IMR-90 (cell line): ENCODE measurements around the gene HMCN1. TPM values are rescaled to one million over a fixed set of nuclear protein-coding genes. Genes with fewer than 3 reads are reported as not detected.

ENCODE experiments used
- ATAC-seq: fragments of 200-7000 bp; cut with Tn5 transposase; 2 replicates; pipeline ENCODE4 v1.9.1; 2020; ENCODE audit warnings: low read depth, mild to moderate bottlenecking, moderate library complexity
- BruUV-seq: library from RNA; stranded (reverse); fragments of 400-500 nt; replicated peaks from 2 replicates; lab custom pipeline; 2021; lab: Mats Ljungman, UMichigan
- CTCF ChIA-PET: fragments of 300-600 bp; formaldehyde crosslinking; extraction: SDS; loops from one replicate; lab custom pipeline; 2021; ENCODE audit warnings: antibody characterized with exemption; lab: Yijun Ruan, JAX
- POLR2A ChIA-PET: fragments of 300-600 bp; sonication (Branson Sonifier 250); formaldehyde crosslinking; loops from one replicate; lab custom pipeline; 2022; ENCODE audit warnings: antibody characterized with exemption; ENCODE audit not compliant: unreplicated experiment; lab: Charles Lee
- DNase-seq: peaks from one replicate; pipeline ENCODE4 v3.0.0; 2013
- H2AFZ ChIP-seq: replicated peaks from 2 replicates; pipeline ENCODE3; 2013; ENCODE audit warnings: low read length, mild to moderate bottlenecking; ENCODE audit not compliant: poor library complexity
- H2AK5ac ChIP-seq: 2 replicates; pipeline ENCODE4 v1.6.1; 2013; ENCODE audit warnings: low read depth, low read length, inconsistent platforms
- H2AK9ac ChIP-seq: replicated peaks from 2 replicates; pipeline ENCODE3; 2013; ENCODE audit warnings: mild to moderate bottlenecking, low read depth, low read length, moderate library complexity; ENCODE audit not compliant: poor library complexity
- H2BK120ac ChIP-seq: 2 replicates; pipeline ENCODE4 v1.6.1; 2013; ENCODE audit warnings: low read depth, low read length, inconsistent platforms
- H2BK15ac ChIP-seq: 3 replicates; pipeline ENCODE4 v1.6.1; 2013; ENCODE audit warnings: low read depth, low read length, inconsistent platforms
- H2BK20ac ChIP-seq: 2 replicates; pipeline ENCODE4 v1.6.1; 2013; ENCODE audit warnings: low read depth, mild to moderate bottlenecking, inconsistent platforms, low read length, moderate library complexity
- H2BK5ac ChIP-seq: 2 replicates; pipeline ENCODE4 v1.6.1; 2013; ENCODE audit warnings: mild to moderate bottlenecking, low read depth, low read length, inconsistent platforms; ENCODE audit not compliant: poor library complexity, severe bottlenecking
- H3K14ac ChIP-seq: replicated peaks from 2 replicates; pipeline ENCODE4 v1.6.1; 2013; ENCODE audit warnings: low read depth, low read length, inconsistent platforms
- H3K18ac ChIP-seq: 2 replicates; pipeline ENCODE4 v1.6.1; 2013; ENCODE audit warnings: low read depth, low read length, control low read depth
- H3K23ac ChIP-seq: 2 replicates; pipeline ENCODE4 v1.6.1; 2013; ENCODE audit warnings: low read depth, low read length, inconsistent platforms
- H3K27ac ChIP-seq: 2 replicates; pipeline ENCODE4 v1.5.1; 2013; ENCODE audit warnings: mild to moderate bottlenecking, control low read depth, low read length; ENCODE audit not compliant: insufficient read depth
- H3K27me3 ChIP-seq: 2 replicates; pipeline ENCODE4 v1.6.1; 2013; ENCODE audit warnings: low read length; ENCODE audit not compliant: control insufficient read depth, insufficient read depth
- H3K36me3 ChIP-seq: 2 replicates; pipeline ENCODE4 v1.6.1; 2013; ENCODE audit warnings: low read length, mixed read lengths; ENCODE audit not compliant: control insufficient read depth, insufficient read depth
- H3K4ac ChIP-seq: 2 replicates; pipeline ENCODE4 v1.6.1; 2013; ENCODE audit warnings: low read depth, low read length, inconsistent platforms
- H3K4me1 ChIP-seq: 2 replicates; pipeline ENCODE4 v1.6.1; 2013; ENCODE audit warnings: low read length, mixed read lengths; ENCODE audit not compliant: control insufficient read depth, insufficient read depth
- H3K4me2 ChIP-seq: 2 replicates; pipeline ENCODE4 v1.6.1; 2013; ENCODE audit warnings: low read depth, mild to moderate bottlenecking, control low read depth, low read length, moderate library complexity
- H3K4me3 ChIP-seq: 2 replicates; pipeline ENCODE4 v1.5.1; 2013; ENCODE audit warnings: low read depth, mild to moderate bottlenecking, control low read depth, low read length, moderate library complexity; ENCODE audit not compliant: insufficient read depth
- H3K56ac ChIP-seq: 2 replicates; pipeline ENCODE4 v1.6.1; 2013; ENCODE audit warnings: low read length, inconsistent platforms; ENCODE audit not compliant: insufficient read depth; ENCODE audit errors: extremely low read depth
- H3K79me1 ChIP-seq, 2 experiments: 2 replicates each; pipeline ENCODE4 v1.6.1; 2013; ENCODE audit warnings: low read length in 2 of 2, inconsistent platforms in 1 of 2, low read depth in 1 of 2
- H3K9ac ChIP-seq: 2 replicates; pipeline ENCODE4 v1.6.1; 2013; ENCODE audit warnings: low read depth, low read length, control low read depth
- H3K9me1 ChIP-seq: 2 replicates; pipeline ENCODE4 v1.6.1; 2013; ENCODE audit warnings: low read length, inconsistent platforms; ENCODE audit not compliant: insufficient read depth
- H3K9me3 ChIP-seq: 2 replicates; pipeline ENCODE4 v1.6.1; 2013; ENCODE audit warnings: low read length; ENCODE audit not compliant: control insufficient read depth, insufficient read depth
- H4K20me1 ChIP-seq: 2 replicates; pipeline ENCODE4 v1.6.1; 2013; ENCODE audit warnings: low read length, inconsistent platforms; ENCODE audit not compliant: insufficient read depth
- H4K5ac ChIP-seq: 2 replicates; pipeline ENCODE4 v1.6.1; 2013; ENCODE audit warnings: mild to moderate bottlenecking, low read depth, low read length, control low read depth
- H4K8ac ChIP-seq, 2 experiments: 2 replicates each; pipeline ENCODE4 v1.6.1; 2013; ENCODE audit warnings: low read depth in 2 of 2, low read length in 2 of 2, control low read depth in 1 of 2, inconsistent platforms in 1 of 2
- H4K91ac ChIP-seq: 2 replicates; pipeline ENCODE4 v1.6.1; 2013; ENCODE audit warnings: low read depth, low read length, inconsistent platforms; ENCODE audit not compliant: insufficient read depth
- BHLHE40 ChIP-seq: fragments of 150-350 bp; IDR thresholded peaks from 2 replicates; pipeline ENCODE4 v1.6.1; 2016; ENCODE audit warnings: mild to moderate bottlenecking, low read depth, low read length
- CEBPB ChIP-seq: IDR thresholded peaks from 2 replicates; pipeline ENCODE4 v1.6.1; 2012; ENCODE audit warnings: low read depth, low read length, improper control_type of control experiment
- CHD1 ChIP-seq: IDR thresholded peaks from 2 replicates; pipeline ENCODE4 v1.6.1; 2012; ENCODE audit warnings: low read depth, low read length, improper control_type of control experiment
- CTCF ChIP-seq: conservative IDR thresholded peaks from 2 replicates; pipeline ENCODE4 v1.5.1; 2012; ENCODE audit warnings: mild to moderate bottlenecking, low read depth, low read length, improper control_type of control experiment
- FOS ChIP-seq: fragments of 150-350 bp; IDR thresholded peaks from 2 replicates; pipeline ENCODE4 v1.6.1; 2016; ENCODE audit warnings: low read depth, low read length
- MAFK ChIP-seq: IDR thresholded peaks from 2 replicates; pipeline ENCODE4 v1.6.1; 2012; ENCODE audit warnings: low read depth, low read length, improper control_type of control experiment
- MAZ ChIP-seq: IDR thresholded peaks from 2 replicates; pipeline ENCODE4 v1.6.1; 2012; ENCODE audit warnings: low read depth, mild to moderate bottlenecking, low read length, improper control_type of control experiment, moderate library complexity, borderline replicate concordance
- MXI1 ChIP-seq: IDR thresholded peaks from 2 replicates; pipeline ENCODE4 v1.6.1; 2012; ENCODE audit warnings: low read depth, mild to moderate bottlenecking, low read length, moderate library complexity, borderline replicate concordance
- NFE2L2 ChIP-seq: fragments of 150-350 bp; IDR thresholded peaks from 2 replicates; pipeline ENCODE4 v1.6.1; 2016; ENCODE audit warnings: low read depth, mild to moderate bottlenecking, low read length
- POLR2A ChIP-seq: IDR thresholded peaks from 2 replicates; pipeline ENCODE4 v1.6.1; 2012; ENCODE audit warnings: mild to moderate bottlenecking, low read depth, low read length
- RAD21 ChIP-seq: IDR thresholded peaks from 2 replicates; pipeline ENCODE4 v1.6.1; 2012; ENCODE audit warnings: low read length, improper control_type of control experiment
- RCOR1 ChIP-seq: IDR thresholded peaks from 2 replicates; pipeline ENCODE4 v1.6.1; 2012; ENCODE audit warnings: mild to moderate bottlenecking, low read length, improper control_type of control experiment; ENCODE audit not compliant: insufficient replicate concordance
- RFX5 ChIP-seq: IDR thresholded peaks from 2 replicates; pipeline ENCODE4 v1.8.0; 2012; ENCODE audit warnings: low read depth, mild to moderate bottlenecking, low read length, moderate library complexity
- SMC3 ChIP-seq: fragments of 150-350 bp; IDR thresholded peaks from 2 replicates; pipeline ENCODE4 v1.6.1; 2016; ENCODE audit warnings: low read depth, mild to moderate bottlenecking, antibody characterized with exemption, low read length, moderate library complexity
- USF2 ChIP-seq: fragments of 150-350 bp; IDR thresholded peaks from 2 replicates; pipeline ENCODE4 v1.6.1; 2017; ENCODE audit warnings: mild to moderate bottlenecking, antibody characterized with exemption, low read length, low read depth
- dilution Hi-C: fragments of 300-500 bp; cut with HindIII; formaldehyde crosslinking; loops from one replicate; pipeline ENCODE4 v1.14.3; 2018; ENCODE audit warnings: low sequenced_read_pairs; ENCODE audit not compliant: unreplicated experiment
- in situ Hi-C: fragments of 300-500 bp; cut with MboI; formaldehyde crosslinking; loops from 3 replicates; pipeline ENCODE4 v1.14.3; 2019; ENCODE audit warnings: low sequenced_read_pairs, inconsistent platforms, mixed read lengths
- intact Hi-C: fragments of 100-400 bp; cut with micrococcal nuclease; formaldehyde crosslinking; loops from 2 replicates; pipeline ENCODE4 v1.10.0; 2022
- polyA plus RNA-seq, 3 experiments: library from polyadenylated mRNA; depleted of rRNA; stranded (reverse); fragments of >200 nt; gene quantifications; 2 replicates each; pipeline ENCODE4 v1.2.3, GENCODE V29; 2012; ENCODE audit warnings: low replicate concordance in 1 of 3
- total RNA-seq: library from RNA; depleted of rRNA; stranded (reverse); fragments of >200 nt; gene quantifications from 2 replicates; pipeline ENCODE4 v1.2.3, GENCODE V29; 2012

HMCN1 gene
- total and polyA plus RNA-seq, 2 of the 4 experiments (the other 2 are of a cell fraction), result 6.1 to 11.7 TPM

- no peak for DNase-seq
- Histone ChIP-seq H3K4me2 (no peak overlapping the region), H3K14ac (no peak overlapping the region), H4K20me1 (no peaks in the 10 kb centered on the region), H3K27me3 (no peaks in the 10 kb centered on the region), H2BK15ac (no peak overlapping the region), H2AK5ac (no peak overlapping the region), H4K8ac (no peak overlapping the region), H3K18ac (no peak overlapping the region), H3K4me1 (no peaks in the 10 kb centered on the region), H3K27ac (no peak overlapping the region), H3K4me3 (no peak overlapping the region), H2BK5ac (no peak overlapping the region), H3K23ac (no peak overlapping the region), H2BK120ac (no peak overlapping the region), H2AFZ (no peak overlapping the region), H4K91ac (no peak overlapping the region), H2AK9ac (no peak overlapping the region), H3K9me3 (no peaks in the 10 kb centered on the region), H3K9me1 (peaks cover 3% of the 10 kb centered on the region), H3K4ac (no peak overlapping the region), H4K5ac (no peak overlapping the region), H3K79me1 (no peaks in the 10 kb centered on the region), H3K9ac (no peak overlapping the region), H2BK20ac (no peak overlapping the region), H3K56ac (no peak overlapping the region), H3K36me3 (no peaks in the 10 kb centered on the region)
- dilution Hi-C loops, result no loop called here
- ChIA-PET POLR2A (no interaction called here), CTCF (no interaction called here)
- TF ChIP-seq CTCF (no peak), FOS (no peak), CHD1 (no peak), NFE2L2 (no peak), MAFK (no peak), SMC3 (no peak), RFX5 (no peak), RCOR1 (no peak), MAZ (no peak), BHLHE40 (no peak), CEBPB (no peak), RAD21 (no peak), MXI1 (no peak), USF2 (no peak), POLR2A (no peak)
- ATAC-seq, result no peak
- intact Hi-C loops, result no loop called here
- no TSS peak for BruUV-seq
- in situ Hi-C loops, result no loop called here
These were observed 73.1 kb downstream of the HMCN1 start for GRCh38 chr1:185807275-185807674.
